Activated gamma-delta T cell treated with Interleukin-2 at 50 U/mL for 16 hours (primary cell): Measurements from ENCODE around the gene ITGB1BP1.
"Not testable (repeated sequence)": the region's sequence is repeated elsewhere in the genome, so short reads cannot be mapped to it uniquely, and the experiment has no call there.

Experiments
- DNase-seq: peaks from one replicate; pipeline ENCODE4 v3.0.0-alpha.2; 2020

Gene ITGB1BP1

DNA sequence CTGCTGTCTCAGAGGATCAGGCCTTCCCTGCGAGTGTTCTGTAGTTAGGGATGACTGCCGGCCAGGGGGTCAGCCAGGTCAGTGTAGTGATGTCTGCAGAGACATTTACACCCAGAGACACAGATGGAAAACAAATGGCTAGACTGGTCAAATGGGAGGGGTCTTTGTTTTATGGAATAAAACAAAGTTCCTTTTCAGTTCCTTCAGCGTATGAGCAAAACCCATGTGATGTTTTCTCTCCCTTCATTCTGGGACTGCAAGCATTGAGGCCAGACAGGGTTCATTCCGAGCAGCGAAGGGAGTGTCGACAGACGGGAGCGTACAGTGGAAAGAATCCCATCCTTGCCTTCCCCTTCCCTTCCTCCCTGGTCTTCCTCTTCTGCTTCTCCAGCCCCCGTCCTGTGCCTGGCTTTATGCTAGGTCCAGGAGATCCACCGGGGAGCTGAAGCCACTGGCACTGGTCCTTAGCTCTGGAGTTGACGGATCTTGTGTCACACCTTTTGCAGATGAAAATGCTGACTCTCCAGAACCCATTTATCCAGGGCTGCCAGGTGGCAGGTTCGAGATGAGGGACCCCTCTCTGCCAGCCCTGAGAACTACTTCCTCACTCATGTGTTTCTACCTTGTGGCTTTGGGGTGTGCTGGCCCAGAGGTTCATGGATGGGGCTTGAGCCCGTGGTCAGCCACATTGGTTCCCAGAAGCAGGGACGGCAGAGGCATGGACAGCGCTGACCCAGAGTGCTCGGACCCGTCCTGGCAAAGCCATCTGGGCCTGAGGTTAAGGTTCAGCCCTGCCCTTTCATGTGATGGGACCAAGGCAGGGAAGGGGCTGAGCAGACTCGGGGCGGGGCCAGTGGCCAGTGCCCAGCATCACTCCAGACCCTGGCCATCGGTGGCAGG is 24.2 kb downstream of the ITGB1BP1 start:
- DNase-seq: no peak

DNA sequence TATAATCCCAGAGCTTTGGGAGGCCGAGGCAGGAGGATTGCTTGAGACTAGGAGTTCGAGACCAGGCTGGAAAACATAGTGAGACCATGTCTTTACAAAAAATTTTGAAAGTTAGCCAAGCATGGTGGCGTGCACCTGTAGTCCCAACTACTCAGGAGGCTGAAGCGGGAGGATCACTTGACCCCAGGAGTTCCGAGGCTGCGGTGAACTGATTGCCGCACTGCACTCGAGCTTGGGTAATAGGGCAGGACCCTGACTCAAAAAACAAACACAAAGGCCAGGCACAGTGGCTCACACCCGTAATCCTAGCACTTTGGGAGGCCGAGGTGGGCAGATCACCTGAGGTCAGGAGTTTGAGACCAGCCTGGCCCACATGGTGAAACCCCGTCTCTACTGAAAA is 25.1 kb downstream of the ITGB1BP1 start:
- not testable (repeated sequence) for DNase-seq

DNA sequence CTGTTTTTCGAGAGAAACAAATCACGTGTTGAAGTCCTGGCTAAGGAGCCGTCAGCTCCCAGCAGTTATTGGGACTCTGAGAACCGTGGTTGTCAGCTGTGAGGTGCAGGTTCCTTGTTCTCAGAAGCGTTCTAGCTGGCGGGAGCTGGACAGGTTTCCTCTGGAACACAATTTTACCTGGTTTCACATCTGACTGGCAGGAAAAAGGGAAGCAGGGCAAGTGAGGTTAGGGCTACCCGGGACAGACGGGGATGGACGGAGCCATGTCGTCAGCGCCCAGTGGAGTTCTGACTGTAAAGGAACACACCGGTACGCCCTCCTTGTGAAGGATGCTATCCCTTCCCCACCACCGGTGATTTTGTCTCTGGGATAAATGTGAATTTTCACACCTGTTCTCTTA is 26.1 kb downstream of the ITGB1BP1 start:
- no peak for DNase-seq

DNA sequence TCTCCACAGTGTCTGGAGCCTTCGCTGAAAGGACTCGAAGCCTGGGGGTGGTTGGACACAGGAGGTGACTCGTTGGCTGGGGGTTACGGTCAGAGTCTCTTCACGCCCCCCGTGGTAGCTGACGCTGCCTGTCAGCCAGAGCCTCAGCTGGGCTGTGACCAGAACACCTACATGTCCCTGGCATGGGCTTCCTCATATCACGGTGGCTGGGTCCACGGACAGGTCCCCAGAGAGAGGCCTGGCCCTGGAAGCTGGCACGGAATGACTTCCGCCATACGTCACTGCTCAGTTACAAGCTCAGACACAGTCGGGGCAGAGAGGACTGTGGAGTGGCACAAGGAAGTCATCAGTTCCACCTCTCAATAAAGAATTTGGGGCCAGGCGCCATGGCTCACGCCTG is 28.5 kb downstream of the ITGB1BP1 start:
- DNase-seq: no peak

DNA sequence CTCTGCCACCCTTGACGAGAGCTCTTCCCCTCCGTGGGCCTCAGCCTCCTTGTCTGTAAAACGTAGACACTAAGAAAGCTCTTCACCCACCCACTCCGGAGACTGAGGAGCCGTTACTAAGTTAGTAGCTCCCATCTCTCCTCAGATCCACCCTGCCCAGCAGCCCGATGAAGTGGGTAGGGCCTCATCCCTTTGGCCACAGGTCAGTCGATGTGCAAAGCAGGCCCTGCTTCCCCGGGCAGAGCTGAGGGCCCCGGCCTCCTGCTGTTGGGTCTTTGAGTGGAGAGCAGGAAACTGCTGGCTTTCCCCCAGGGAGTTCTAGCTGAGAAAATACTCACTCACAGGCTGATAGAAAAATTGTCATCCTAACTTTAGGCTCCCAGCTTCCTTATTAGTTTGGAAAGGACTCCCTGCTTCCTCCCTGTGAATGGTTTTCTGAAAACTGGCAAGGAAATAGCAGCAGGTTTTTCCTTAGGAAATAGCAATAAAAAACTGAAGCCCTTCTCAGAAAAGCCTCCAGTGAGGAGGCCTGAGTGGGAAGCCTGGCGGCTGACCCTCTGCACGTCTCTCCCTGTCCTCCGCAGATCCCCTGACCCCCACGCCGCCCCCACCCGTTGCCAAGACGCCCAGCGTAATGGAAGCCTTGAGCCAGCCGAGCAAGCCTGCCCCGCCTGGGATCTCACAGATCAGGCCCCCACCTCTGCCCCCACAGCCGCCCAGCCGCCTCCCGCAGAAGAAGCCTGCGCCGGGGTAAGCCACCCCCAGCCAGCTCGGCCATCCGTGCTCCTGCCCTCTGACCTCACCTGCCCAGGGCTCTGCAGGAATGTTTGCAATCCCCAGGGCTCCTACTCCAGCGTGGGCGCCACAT is 30.2 kb downstream of the ITGB1BP1 start:
- DNase-seq: no peak

DNA sequence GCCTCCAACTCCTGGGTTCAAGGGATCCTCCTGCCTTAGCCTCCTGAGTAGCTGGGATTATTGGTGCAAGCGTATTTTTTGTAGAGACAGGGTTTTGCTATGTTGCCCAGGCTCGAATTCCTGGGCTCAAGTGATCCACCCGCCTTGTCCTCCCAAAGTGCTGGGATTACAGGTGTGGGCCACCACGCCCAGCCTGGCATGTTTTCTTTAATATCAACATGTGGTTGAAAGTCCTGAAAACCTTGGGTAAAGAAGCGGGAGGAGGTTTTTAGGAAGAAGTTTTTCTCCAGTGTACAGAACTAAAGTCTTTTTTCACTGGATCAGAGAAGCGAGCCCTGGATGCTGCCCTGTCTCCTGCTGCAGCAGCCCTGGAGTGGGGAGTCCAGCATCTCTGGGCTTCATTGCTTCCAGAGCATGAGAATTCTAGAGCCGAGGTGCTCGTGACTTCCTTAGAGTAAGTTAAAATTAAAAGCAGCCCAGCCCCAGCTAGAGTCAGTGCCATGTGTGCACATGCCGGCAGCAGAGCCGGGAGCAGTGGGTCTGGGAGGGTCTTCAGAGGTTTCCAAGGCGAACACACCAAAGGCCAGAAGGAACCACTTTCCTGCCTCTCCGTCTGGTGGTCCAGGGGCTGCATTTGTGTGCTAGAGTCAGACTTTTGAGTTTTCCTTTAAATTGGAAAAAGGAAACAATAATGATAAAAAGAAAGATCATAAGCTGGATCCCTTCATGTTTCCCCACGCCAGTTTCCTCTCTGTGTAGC is 31.2 kb downstream of the ITGB1BP1 start:
- no peak for DNase-seq

DNA sequence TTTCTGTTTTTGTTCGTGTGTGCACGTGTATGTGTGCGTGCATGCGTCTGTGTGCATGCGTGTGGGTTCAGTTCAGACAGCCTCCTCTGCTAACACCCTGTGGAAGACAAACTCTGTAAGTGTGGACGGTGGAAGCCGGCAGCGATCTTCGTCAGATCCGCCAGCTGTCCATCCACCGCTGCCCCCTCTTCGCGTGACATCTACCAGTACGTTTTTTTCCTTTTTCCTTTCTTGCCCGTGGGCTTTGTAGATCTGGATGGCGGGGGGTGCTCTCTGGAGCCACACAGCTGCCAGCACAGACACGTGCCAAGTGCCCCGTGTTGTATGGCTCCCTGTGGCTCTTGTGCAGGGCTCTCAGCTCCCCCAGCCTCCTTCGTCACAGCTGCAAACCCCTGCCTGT is 32.3 kb downstream of the ITGB1BP1 start:
- DNase-seq: no peak

DNA sequence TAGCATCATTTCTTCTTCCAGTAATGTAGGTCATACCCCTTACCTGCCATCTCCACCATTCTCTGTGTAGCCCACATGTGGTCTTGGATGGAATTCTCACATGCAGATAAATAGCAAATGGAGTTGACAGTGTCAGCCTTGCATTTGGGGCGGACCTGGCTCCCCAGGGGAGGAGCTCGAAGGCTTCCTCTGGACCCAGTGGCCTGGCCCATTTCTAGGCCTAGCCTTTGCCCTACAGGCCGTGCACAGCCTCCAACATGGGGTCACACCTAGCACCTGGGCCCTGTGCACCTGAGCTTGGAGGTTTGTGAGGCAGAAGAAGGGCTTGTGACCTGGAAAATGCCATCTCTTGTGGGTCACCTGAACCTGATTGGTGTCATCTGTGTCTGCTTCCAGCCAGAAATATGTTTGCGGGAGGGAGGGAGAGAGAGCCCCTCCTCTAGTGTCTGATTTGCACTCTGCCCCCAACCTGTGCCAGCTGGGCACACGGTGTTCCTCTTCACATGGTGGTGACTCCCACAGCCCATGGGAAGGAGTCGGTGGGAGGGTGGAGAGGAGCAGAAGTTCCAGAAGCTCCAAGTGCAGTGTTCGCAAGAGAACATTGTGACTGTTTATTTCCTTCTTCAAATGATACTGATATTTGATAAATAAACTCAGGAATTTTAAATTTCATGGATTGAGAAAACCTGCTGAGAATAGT is 33.0 kb downstream of the ITGB1BP1 start:
- no peak for DNase-seq

DNA sequence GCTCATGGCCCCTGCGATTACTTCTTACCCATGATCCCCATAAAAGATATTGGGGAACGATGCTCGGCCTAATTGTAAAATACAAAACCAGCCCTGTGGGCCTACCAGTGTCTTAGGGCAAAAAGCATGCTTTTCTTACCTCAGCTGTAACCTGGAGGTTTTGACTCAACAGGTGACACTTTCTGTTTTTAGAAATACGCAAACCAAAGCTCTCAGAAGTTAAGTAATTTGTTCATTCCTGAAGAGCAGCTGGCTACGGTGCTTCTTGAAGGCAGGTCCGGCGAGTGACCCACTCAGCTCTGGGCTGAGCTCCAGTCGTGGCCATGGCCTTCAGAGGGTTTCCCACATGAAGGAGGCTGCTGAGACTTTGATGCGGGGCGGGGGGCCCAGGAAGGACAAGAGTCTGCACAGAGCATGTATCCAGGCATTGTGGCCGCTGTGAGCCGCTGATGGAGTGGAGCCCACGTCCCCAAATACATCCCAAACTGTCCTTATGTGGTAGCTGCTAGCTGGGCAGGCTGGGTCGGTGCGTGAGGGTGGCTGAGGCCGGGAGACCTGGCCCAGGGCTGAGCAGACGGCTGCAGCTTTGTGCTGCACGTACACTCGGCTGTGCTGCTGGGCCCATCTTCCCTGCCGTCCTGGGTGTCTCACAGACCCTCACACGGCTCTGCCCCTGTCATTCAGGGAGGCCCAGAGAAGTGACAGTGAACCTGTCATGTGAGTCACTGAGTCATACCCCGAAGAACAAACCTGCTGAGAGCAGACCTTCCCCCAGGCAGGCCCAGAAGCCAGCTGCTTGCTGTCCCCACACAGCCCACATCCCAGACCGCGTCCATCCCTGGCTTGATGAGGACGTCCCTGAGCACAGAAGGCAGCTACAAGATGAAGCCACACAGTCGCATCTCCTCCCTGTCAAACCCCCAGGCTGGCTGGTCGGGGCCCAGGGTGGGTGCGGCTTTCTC is 34.1 kb downstream of the ITGB1BP1 start:
- DNase-seq: no peak

DNA sequence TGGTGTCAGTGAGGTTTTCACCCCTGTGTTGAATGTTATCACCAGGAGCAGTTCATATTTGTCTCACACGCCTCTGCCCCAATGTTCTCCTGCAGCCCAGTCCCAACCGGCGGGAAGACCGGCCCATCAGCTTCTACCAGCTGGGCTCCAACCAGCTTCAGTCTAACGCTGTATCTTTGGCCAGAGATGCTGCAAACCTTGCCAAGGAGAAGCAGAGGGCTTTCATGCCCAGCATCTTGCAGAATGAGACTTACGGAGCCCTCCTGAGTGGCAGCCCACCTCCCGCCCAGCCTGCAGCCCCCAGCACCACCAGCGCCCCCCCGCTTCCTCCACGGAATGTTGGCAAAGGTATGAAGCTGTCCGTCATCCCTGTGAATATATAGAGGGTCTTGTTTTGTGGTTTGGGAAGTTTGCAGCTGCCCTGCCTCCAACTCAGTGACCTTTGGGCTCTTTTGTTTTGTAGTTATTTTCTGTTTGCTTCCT is 35.1 kb downstream of the ITGB1BP1 start:
- DNase-seq: no peak

DNA sequence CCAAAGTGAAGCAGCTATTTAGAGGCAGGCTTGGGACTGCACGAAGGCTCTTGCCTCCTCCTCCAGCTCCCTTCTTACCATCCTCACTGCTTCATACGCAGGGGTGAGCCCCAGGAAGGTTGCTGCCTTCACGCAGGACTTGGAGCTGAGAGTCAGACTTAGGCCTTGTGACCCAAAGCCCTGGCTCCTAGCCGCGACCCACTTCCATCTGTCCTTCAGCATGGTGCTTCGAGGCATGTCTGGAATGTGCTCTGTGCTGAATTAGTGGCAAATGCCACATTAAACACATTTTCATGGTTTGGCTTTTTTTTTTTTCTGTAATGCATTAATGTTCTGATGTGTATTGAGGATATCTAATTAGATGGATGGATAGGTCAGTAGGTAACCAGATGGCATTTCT is 37.5 kb downstream of the ITGB1BP1 start:
- no peak for DNase-seq

DNA sequence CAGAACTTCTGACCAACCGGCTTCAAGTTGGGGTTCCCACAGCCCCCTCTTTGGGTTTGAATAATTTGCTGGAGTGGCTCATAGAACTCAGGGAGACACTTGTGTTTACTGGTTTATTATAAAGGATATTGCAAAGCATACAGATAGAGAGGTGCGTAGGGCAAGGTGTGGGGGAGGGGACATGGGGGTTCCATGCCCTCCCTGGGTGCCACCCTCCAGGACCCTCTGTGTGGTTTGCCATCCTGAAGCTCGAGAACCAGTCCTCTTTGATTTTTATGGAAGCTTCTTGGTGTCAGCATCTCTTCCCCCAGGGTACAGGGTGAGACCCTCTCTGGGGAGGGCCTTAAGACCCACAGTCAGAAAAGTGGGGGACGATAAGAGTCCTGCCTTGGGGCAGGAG is 38.8 kb downstream of the ITGB1BP1 start:
- no peak for DNase-seq

DNA sequence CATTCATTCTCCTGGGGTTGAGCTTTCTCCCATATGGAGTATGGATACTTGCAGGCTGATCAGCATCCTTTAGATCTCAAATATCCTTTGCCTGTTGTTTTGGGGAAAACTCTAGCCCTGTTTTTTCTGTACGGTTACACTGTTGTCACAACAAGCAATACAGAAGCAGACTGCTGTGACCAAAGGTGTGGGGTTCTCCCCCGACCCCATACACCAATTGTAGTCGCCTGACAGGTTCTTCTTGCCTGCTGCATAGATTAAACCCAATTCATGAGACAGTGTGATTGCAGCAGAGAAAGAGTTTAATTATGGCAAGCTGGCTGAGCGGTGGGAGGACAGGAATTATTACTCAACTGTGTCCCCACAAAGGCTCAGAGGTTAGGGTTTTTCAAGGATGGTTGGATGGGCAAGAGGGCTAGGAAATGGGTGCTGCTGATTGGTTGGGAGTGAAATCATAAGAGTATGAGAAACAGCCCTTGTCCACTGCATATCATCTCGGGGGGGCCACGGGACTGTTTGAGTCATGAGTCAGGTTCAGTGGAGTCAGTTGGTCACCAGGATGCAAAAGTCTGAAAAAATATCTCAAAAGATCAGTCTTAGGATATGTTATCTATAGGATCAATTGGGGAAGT is 40.6 kb downstream of the ITGB1BP1 start:
- DNase-seq: no peak

DNA sequence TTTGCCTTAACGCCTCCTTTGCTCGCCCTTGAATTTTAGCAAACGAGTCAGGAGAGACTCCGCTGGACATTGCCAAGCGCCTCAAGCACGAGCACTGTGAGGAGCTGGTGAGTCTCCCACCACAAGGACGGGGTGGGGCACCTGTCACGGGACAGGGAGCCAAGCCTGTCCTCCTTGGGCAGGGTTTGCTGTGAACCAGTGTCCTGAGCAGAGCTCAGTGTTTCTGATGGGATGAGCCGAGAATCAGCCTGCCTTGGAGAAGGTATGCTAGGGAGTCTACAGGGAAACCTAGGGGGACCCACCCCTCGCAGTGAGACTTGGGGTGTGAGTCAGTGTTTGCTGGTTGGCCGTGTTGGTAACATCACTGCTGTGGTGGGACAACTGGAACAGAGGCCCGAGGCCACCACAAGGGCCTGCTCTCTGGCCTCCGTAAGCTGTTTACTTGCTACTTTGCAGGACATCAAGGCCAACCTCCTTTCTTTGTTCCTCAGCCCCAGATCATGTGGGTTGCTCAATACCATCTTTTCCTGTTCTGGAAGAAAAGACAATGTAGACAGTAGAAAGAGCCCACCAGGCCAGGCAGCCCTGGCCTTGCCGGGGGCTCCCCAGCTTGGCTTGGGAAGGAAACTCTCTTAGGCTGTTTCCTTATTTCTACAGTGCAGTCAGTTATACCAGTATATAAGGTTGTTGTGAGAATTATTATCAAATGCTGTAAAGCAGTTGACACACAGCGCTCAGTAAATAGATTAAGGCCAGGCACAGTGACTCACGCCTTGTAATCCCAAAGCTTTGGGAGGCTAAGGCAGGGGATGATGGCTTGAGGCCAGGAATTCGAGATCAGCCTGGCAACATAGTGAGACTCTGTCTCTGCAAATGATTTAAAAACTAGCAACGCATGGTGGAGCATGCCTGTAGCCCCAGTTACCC is 42.4 kb downstream of the ITGB1BP1 start:
- DNase-seq: no peak

DNA sequence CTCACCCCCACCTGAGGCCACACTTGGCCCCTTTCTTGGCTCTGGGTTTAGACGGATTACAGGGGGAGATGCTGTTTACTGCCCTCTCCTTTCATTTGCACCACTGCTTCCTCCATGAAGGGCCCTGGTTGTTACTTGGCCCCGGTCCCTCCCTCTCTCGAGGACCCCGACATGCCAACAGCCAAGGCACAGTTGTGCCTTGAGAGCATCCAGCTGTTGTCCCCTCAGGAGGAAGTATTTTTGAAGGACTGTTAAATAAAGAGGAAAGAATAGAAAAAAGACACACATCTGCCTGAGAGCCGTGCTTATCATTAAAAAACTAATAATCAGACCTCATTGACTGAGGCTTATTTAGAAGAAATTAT is 44.0 kb downstream of the ITGB1BP1 start:
- no peak for DNase-seq

DNA sequence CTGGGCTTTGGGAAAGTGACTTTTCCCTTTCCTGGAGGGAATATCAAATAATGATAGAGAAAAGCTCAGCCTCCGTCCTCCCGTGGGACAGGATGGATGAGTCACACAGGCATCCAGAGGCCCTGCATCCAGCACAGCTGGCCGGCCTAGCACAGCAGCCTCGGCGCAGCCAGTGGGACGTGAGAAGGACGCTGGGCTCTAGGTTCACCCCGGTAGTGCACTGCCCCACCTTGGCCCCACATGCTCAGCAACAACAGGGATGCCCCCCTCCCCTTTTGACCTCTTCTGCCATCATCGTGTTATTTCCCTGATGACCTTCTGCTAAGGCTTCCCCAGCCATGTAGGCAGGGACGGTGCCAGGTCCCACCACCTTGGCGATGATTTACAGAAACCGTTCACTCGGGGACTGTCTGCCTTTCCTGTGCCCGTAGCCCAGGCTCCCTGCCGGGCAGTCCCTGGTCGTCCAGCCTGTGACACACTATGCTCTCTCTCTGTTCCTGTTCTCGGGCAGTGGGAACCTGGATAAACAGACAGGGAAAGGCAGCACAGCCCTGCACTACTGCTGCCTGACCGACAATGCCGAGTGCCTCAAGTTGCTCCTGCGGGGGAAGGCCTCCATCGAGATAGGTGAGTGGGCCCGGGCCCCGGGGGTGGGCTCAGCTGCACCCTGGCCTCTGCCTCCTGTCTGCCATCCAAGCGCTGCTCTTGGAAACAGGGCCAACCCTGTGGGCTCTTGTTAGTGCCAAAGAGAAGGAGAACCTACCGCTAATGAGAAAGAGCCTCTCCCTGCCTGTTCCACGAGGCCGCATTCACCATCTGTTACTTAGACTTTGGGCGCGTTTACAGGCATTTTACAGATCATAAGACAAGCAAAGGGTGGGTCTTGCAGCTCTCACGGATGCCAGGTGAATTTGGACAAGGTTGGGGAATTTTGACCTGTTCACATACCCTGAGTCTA is 44.6 kb downstream of the ITGB1BP1 start:
- no peak for DNase-seq

DNA sequence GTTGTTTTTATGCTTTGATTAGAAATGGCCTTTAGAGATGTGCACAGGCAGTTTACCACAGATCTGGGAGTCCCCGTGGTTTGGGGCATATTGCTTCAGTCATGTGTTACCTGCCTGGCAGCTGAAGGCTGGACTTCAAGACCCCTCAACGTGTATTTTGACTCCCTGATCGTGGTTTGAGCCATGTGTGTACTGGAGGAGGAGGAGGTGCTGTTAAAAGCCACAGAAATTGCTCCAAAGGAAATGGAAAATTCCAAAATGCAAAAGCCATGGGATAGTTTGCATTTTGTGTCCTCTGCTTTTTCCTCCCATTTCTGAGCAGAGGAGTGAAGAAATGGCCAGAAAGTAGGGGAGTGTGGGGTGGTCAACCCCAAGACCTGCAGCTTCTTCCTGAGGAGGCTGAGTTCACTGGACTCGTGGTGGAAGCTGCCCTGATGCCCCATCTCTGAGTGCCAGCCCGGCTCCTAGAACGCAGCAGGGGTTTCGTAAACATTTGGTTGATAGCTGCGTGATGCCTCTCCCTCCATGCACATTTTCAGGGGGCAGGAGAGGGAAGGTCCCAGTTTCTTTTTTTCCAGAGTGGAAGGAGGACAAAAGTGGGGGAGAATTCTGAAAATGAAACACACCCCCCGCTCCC is 45.7 kb downstream of the ITGB1BP1 start:
- DNase-seq: no peak
